PC-3 (cell line): ENCODE results near the gene CSMD2. TPM values are rescaled to one million over a fixed set of nuclear protein-coding genes. Genes with fewer than 3 reads are reported as not detected.

Experiments used
- ATAC-seq: fragments of 200-7000 bp; cut with Tn5 transposase; 2 replicates; pipeline ENCODE4 v1.9.1; 2020; ENCODE audit warnings: mild to moderate bottlenecking, moderate library complexity
- BruUV-seq: library from RNA; stranded (reverse); fragments of 400-500 nt; replicated peaks from 2 replicates; lab custom pipeline; 2021; lab: Mats Ljungman, UMichigan
- CTCF ChIA-PET: fragments of 300-600 bp; sonication (Branson Sonifier 250); formaldehyde crosslinking; loops from one replicate; lab custom pipeline; 2022; ENCODE audit warnings: antibody characterized with exemption; lab: Charles Lee
- POLR2A ChIA-PET: fragments of 300-600 bp; sonication (Branson Sonifier 250); formaldehyde crosslinking; loops from one replicate; lab custom pipeline; 2022; ENCODE audit warnings: antibody characterized with exemption; ENCODE audit not compliant: unreplicated experiment; lab: Charles Lee
- DNase-seq: peaks from one replicate; pipeline ENCODE4 v3.0.0-alpha.2; 2015
- H2AFZ ChIP-seq: fragments of 300-600 bp; sonication (generic); 2 replicates; pipeline ENCODE4 v1.6.0; 2016; ENCODE audit warnings: antibody characterized with exemption, low read length
- H3F3A ChIP-seq: fragments of 300-600 bp; sonication (generic); one replicate; pipeline ENCODE4 v1.6.0; 2017; ENCODE audit warnings: antibody characterized with exemption, low read length, control low read depth, mild to moderate bottlenecking; ENCODE audit not compliant: unreplicated experiment
- H3K27ac ChIP-seq: fragments of 300-600 bp; sonication (generic); 2 replicates; pipeline ENCODE4 v1.5.1; 2016; ENCODE audit warnings: mild to moderate bottlenecking, low read length
- H3K27me3 ChIP-seq: fragments of 300-600 bp; sonication (generic); 2 replicates; pipeline ENCODE4 v1.6.1; 2016; ENCODE audit warnings: low read length, mixed read lengths
- H3K36me3 ChIP-seq: fragments of 300-600 bp; sonication (generic); 2 replicates; pipeline ENCODE4 v1.6.1; 2016; ENCODE audit warnings: low read depth, mixed run types, low read length, mixed read lengths
- H3K4me1 ChIP-seq: fragments of 300-600 bp; sonication (generic); 2 replicates; pipeline ENCODE4 v1.5.1; 2016; ENCODE audit warnings: low read length; ENCODE audit not compliant: insufficient read depth
- H3K4me2 ChIP-seq: fragments of 300-600 bp; sonication (generic); 2 replicates; pipeline ENCODE4 v1.6.0; 2016; ENCODE audit warnings: low read length
- H3K4me3 ChIP-seq: fragments of 300-600 bp; sonication (generic); 2 replicates; pipeline ENCODE4 v1.5.1; 2016; ENCODE audit warnings: mild to moderate bottlenecking, low read length, mixed read lengths
- H3K79me2 ChIP-seq: fragments of 300-600 bp; sonication (generic); 2 replicates; pipeline ENCODE4 v1.6.1; 2017; ENCODE audit warnings: low read length, mixed read lengths
- H3K9ac ChIP-seq: fragments of 300-600 bp; sonication (generic); 2 replicates; pipeline ENCODE4 v1.6.0; 2016; ENCODE audit warnings: mild to moderate bottlenecking, low read length
- H3K9me2 ChIP-seq: fragments of 300-600 bp; sonication (generic); replicated peaks from 2 replicates; pipeline ENCODE4 v1.6.1; 2016; ENCODE audit warnings: mixed run types, low read length, mixed read lengths
- H3K9me3 ChIP-seq: fragments of 300-600 bp; sonication (generic); 2 replicates; pipeline ENCODE4 v1.6.1; 2016; ENCODE audit warnings: low read length, mixed read lengths
- H4K20me1 ChIP-seq: fragments of 300-600 bp; sonication (generic); 2 replicates; pipeline ENCODE4 v1.6.1; 2016; ENCODE audit warnings: low read length, mixed read lengths
- CTCF ChIP-seq: fragments of 300-600 bp; sonication (generic); conservative IDR thresholded peaks from 2 replicates; pipeline ENCODE4 v1.5.1; 2017; ENCODE audit warnings: antibody characterized with exemption, low read depth, mild to moderate bottlenecking, low read length
- EZH2 ChIP-seq: fragments of 300-600 bp; sonication (generic); IDR thresholded peaks from one replicate; pipeline ENCODE4 v1.6.1; 2017; ENCODE audit warnings: antibody characterized with exemption, mild to moderate bottlenecking, low read length; ENCODE audit not compliant: unreplicated experiment
- EZH2phosphoT487 ChIP-seq: fragments of 300-600 bp; sonication (generic); IDR thresholded peaks from 2 replicates; pipeline ENCODE4 v1.6.1; 2018; ENCODE audit warnings: mild to moderate bottlenecking, antibody characterized with exemption, low read length, borderline replicate concordance
- intact Hi-C: fragments of 100-400 bp; cut with micrococcal nuclease; formaldehyde crosslinking; loops from 2 replicates; pipeline ENCODE4 v1.9.0; 2023
- total RNA-seq: library from RNA; depleted of rRNA; stranded (reverse); fragments of >200 nt; gene quantifications from 2 replicates; pipeline ENCODE4 v1.2.3, GENCODE V29; 2014

CSMD2 gene
- total RNA-seq, 1 experiment from 2014 or later: not detected

GRCh38 chr1:34029515-34029914, 135.5 kb downstream of the CSMD2 start:
- BruUV-seq: no TSS peak
- POLR2A ChIA-PET: no interaction called here

DNA sequence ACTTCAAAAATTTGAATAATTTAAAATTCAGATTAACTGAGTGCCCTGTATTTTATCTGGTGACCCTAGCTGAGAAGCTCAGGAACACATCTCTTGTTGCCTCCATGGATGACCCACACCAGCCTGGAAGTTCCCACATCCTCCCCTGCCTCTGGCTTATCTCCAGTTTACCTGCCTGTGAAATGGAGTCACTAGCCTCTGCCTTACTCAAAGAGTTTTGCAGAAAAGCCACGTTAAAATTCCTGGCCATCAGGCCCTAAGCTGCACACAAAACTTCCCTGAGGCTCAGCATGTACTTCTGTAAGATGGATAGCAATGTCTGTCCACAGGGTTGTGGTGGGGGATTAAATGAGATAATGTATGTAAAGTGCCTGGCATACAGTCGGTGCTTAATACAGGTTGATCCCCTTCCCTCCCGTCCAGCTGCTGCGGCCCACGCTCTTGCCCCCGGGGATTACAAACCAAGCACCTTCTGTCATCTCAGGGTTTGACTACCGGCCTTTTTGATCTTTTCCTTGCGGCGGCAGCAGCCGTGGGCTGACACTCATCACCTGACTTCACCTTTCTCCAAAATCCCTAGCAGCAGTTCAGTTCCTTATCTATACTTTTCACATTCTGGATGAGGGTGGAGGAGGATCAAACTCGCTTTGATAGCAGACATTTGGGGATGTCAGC, 136.5 kb downstream of the CSMD2 start:
- H2AFZ ChIP-seq: no peak overlapping the region
- H3F3A ChIP-seq: no peaks in the 10 kb centered on the region
- DNase-seq: no peak
- no peaks in the 10 kb centered on the region for H3K9me3 ChIP-seq
- H4K20me1 ChIP-seq: no peaks in the 10 kb centered on the region
- TF ChIP-seq CTCF (no peak), EZH2 (no peak), EZH2phosphoT487 (no peak)
- H3K4me1 ChIP-seq: no peaks in the 10 kb centered on the region
- H3K4me2 ChIP-seq: no peak overlapping the region
- no peaks in the 10 kb centered on the region for H3K9me2 ChIP-seq
- no peak overlapping the region for H3K4me3 ChIP-seq
- no peak for ATAC-seq
- no peaks in the 10 kb centered on the region for H3K36me3 ChIP-seq
- POLR2A ChIA-PET: no interaction called here
- no peak overlapping the region for H3K9ac ChIP-seq
- no peaks in the 10 kb centered on the region for H3K79me2 ChIP-seq
- no TSS peak for BruUV-seq
- intact Hi-C loops: no loop called here
- H3K27ac ChIP-seq: no peak overlapping the region
- H3K27me3 ChIP-seq: 0 out of 2 replicates have a peak, but pooled peaks cover 7% of the 10 kb centered on the region
- CTCF ChIA-PET: no interaction called here

More at GRCh38 chr1:34029515-34029914, 135.5 kb downstream of the CSMD2 start:
- Histone ChIP-seq H3K36me3 (no peaks in the 10 kb centered on the region), H2AFZ (no peak overlapping the region), H4K20me1 (no peaks in the 10 kb centered on the region), H3K9me3 (no peaks in the 10 kb centered on the region), H3K4me3 (no peak overlapping the region), H3K27me3 (0 out of 2 replicates have a peak, but pooled peaks cover 7% of the 10 kb centered on the region), H3K9me2 (no peaks in the 10 kb centered on the region), H3K4me1 (no peaks in the 10 kb centered on the region), H3K27ac (no peak overlapping the region), H3K9ac (no peak overlapping the region), H3K4me2 (no peak overlapping the region), H3F3A (no peaks in the 10 kb centered on the region), H3K79me2 (no peaks in the 10 kb centered on the region)
- no peak for ATAC-seq
- intact Hi-C loops: no loop called here
- no peak for TF ChIP-seq CTCF
- no peak for TF ChIP-seq EZH2phosphoT487
- no peak for TF ChIP-seq EZH2
- DNase-seq: no peak
- CTCF ChIA-PET: no interaction called here

DNA sequence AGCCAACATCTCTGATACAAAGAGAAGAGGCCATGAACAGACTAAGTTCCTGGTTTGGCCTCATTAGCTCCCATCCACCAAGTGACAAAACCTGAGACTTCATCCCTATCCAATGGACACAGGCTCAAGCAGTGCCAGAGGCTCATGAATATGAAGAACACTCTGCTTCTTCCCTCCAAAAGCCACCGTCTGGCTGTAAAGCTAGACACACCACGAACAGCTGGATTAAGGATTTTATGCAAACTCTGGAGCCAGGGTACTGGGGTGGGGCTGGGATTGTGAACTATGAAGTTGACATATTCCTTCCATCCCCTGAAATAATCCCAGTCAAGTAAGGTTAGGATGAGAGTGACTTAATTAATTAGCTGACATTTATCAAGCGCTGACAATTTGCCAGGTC, 139.4 kb downstream of the CSMD2 start:
- H3K4me1 ChIP-seq: no peaks in the 10 kb centered on the region
- H3F3A ChIP-seq: no peaks in the 10 kb centered on the region
- H2AFZ ChIP-seq: no peak overlapping the region
- ATAC-seq (no peak), DNase-seq (no peak)
- intact Hi-C loops: no loop called here
- no peaks in the 10 kb centered on the region for H4K20me1 ChIP-seq
- 0 out of 2 replicates have a peak, but pooled peaks cover 7% of the 10 kb centered on the region for H3K27me3 ChIP-seq
- H3K9ac ChIP-seq: no peak overlapping the region
- no peak overlapping the region for H3K4me3 ChIP-seq
- ChIA-PET CTCF (no interaction called here), POLR2A (no interaction called here)
- no peaks in the 10 kb centered on the region for H3K36me3 ChIP-seq
- no peaks in the 10 kb centered on the region for H3K79me2 ChIP-seq
- TF ChIP-seq EZH2phosphoT487: no peak
- TF ChIP-seq EZH2: no peak
- TF ChIP-seq CTCF: no peak
- no peaks in the 10 kb centered on the region for H3K9me2 ChIP-seq
- no TSS peak for BruUV-seq
- H3K9me3 ChIP-seq: no peaks in the 10 kb centered on the region
- H3K4me2 ChIP-seq: no peak overlapping the region
- no peak overlapping the region for H3K27ac ChIP-seq
